ENCODE data around the gene FAM200B.

DNA sequence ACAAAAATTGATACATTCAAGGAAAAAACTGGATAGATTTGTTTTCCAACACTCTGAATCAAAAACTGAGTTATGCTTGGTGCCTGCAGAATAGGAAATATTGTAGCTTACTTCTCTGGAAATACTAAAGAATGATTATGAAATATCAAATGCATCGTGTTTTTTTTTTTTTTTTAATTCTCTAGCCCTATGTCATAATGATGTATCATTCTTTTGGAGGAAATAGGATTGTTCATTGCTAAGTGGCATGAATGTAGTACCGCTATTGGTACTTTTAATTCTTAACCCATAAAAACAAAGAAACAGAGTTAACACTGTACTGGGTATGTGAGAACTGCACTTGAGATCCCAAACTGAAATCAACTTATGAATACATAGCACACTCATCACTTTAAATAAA, 7.6 kb upstream of the FAM200B start:
- TF ChIP-seq YY1 (IDR thresholded peaks at IDR 0.05; ENCODE audit: insufficient read depth, insufficient read length) (no peak), SUZ12 (IDR thresholded peaks at IDR 0.05; ENCODE audit: extremely low read depth, insufficient read depth, insufficient read length) (no peak), ZNF274 (IDR thresholded peaks at IDR 0.05; ENCODE audit: low read depth, low read length) (no peak)
